Adrenal gland (tissue), 12 donors: ENCODE results near the gene ACOX1. TPM values are rescaled to one million over a fixed set of nuclear protein-coding genes. Genes with fewer than 3 reads are reported as not detected.

Experiments used
- DNase-seq, 7 donors: peaks; one replicate each; pipeline ENCODE4 v3.0.0-alpha.2; 2019 to 2020
- H3K27ac ChIP-seq, 5 donors: fragments of 200-600 bp; sonication (generic) in 4 of 5; 1 replicate in 3 of 5; 2 replicates in 2 of 5; pipeline versions ENCODE4 v1.5.1 to v1.8.0; 2016 to 2020; ENCODE audit warnings: mild to moderate bottlenecking in 1 of 5
- H3K27me3 ChIP-seq: fragments of 200-600 bp; 2 replicates; pipeline ENCODE4 v1.8.0; 2021
- H3K36me3 ChIP-seq, 2 donors: fragments of 200-600 bp; replicated peaks in 1 of 2; 1 replicate in 1 of 2; 2 replicates in 1 of 2; pipeline versions ENCODE4 v1.5.1 to v1.8.0; 2018 to 2022
- H3K4me1 ChIP-seq, 2 donors: fragments of 200-600 bp; replicated peaks in 1 of 2; 1 replicate in 1 of 2; 2 replicates in 1 of 2; pipeline versions ENCODE4 v1.5.1 to v1.8.0; 2018 to 2021
- H3K4me3 ChIP-seq, 4 donors: fragments of 200-600 bp; sonication (generic) in 3 of 4; one replicate each; pipeline ENCODE4 v1.5.1; 2016 to 2018
- H3K9me3 ChIP-seq, 3 donors: fragments of 200-600 bp; sonication (generic) in 1 of 3; replicated peaks in 1 of 3; 1 replicate in 2 of 3; 2 replicates in 1 of 3; pipeline versions ENCODE4 v1.5.1 to v1.8.0; 2016 to 2021
- CTCF ChIP-seq, 6 experiments: fragments of 450-650 bp in 4 of 6; fragments of 200-600 bp in 2 of 6; sonication (generic) in 1 of 6; IDR thresholded peaks; 1 replicate in 5 of 6; 2 replicates in 1 of 6; pipeline versions ENCODE4 v1.5.1 to v1.8.0; 2016 to 2021; ENCODE audit warnings: antibody characterized with exemption in 6 of 6, mild to moderate bottlenecking in 2 of 6, moderate library complexity in 1 of 6
- POLR2A ChIP-seq, 2 donors: fragments of 450-650 bp; IDR thresholded peaks; one replicate each; pipeline ENCODE4 v1.6.1; 2017; ENCODE audit warnings: antibody characterized with exemption in 2 of 2, mild to moderate bottlenecking in 2 of 2, moderate library complexity in 1 of 2
- WGBS, 4 donors: extraction: QIAGEN DNeasy Blood & Tissue Kit in 2 of 4; methylation state at CpG; one replicate each; pipeline versions ENCODE4 v1.1.5 to v1.1.7; 2013 to 2017; 5-methylcytosine and 5-hydroxymethylcytosine counted together
- intact Hi-C, 2 donors: fragments of 100-400 bp; cut with DNase I; formaldehyde crosslinking; loops; one replicate each; pipeline versions ENCODE4 v1.14.1 to v1.15.0; 2022 to 2023
- polyA plus RNA-seq, 3 donors: library from polyadenylated mRNA; stranded (reverse); fragments of 200-250 nt in 2 of 3; fragments of 350-450 nt in 1 of 3; fragmentation: Illumina TruSeq in 1 of 3; extraction: RNeasy Lipid Tissue Mini Kit (QIAGEN cat#74804) in 1 of 3; gene quantifications; one replicate each; pipeline ENCODE4 v1.2.3, GENCODE V29; 2013 to 2014
- total RNA-seq, 9 donors: library from RNA; depleted of rRNA in 4 of 9; stranded (reverse); fragments of >200 nt in 4 of 9; fragments of 120-200 nt in 1 of 9; fragmentation: NEBNext Ultra II Directional in 1 of 9; extraction: Animal tissue kit (Norgen Biotek cat#: 25700) in 1 of 9; gene quantifications; one replicate each; pipeline versions ENCODE4 v1.1.0 to v1.2.4, GENCODE V29; 2013 to 2023
- donor health status: healthy with polysubstance abuse.
- donor health status: Bipolar disorder and iron deficiency.
- donor health status: DM: yes; HTN: yes; CAD: no.
- donor health status: DM: no; HTN: no; CAD: no.
- donor health status: DM: no; HTN: no; CAD: no.
- donor health status: DM: yes; HTN: yes; CAD: no.

The ACOX1 gene
- total and polyA plus RNA-seq, 12 donors = 28.9 to 109 (median 69.1) TPM

GRCh38 chr17:75943491-75943890, 35.5 kb downstream of the ACOX1 start:
- intact Hi-C loops = no loop called here
- WGBS, 4 donors = 74 to 95% (median 86%) methylated on average over 1 of the region's 1 CpG
- Histone ChIP-seq H3K27me3 (no peaks in the 10 kb centered on the region), H3K4me3 (no peak overlapping the region), H3K27ac (no peak overlapping the region), H3K36me3 (peaks cover 0 to 38% of the 10 kb centered on the region in 2 donors), H3K9me3 (no peaks in the 10 kb centered on the region), H3K4me1 (peaks cover 0 to 14% of the 10 kb centered on the region in 2 donors)
- TF ChIP-seq POLR2A (IDR thresholded peaks at IDR 0.05) = no peak
- no peak for TF ChIP-seq CTCF (IDR thresholded peaks at IDR 0.05)
- no peak for DNase-seq

- TF ChIP-seq POLR2A (IDR thresholded peaks at IDR 0.05) (no peak), CTCF (IDR thresholded peaks at IDR 0.05) (no peak)
- Histone ChIP-seq H3K9me3 (no peaks in the 10 kb centered on the region), H3K27me3 (no peaks in the 10 kb centered on the region), H3K4me1 (peaks cover 0 to 14% of the 10 kb centered on the region in 2 donors), H3K4me3 (no peak overlapping the region), H3K36me3 (peaks cover 0 to 28% of the 10 kb centered on the region in 2 donors), H3K27ac (no peak overlapping the region)
- intact Hi-C loops = no loop called here
- no peak for DNase-seq
- 88 to 92% (median 91%) methylated on average over 4 of the region's 4 CpGs for WGBS, 4 donors
Observed at GRCh38 chr17:75942473-75942872, 36.5 kb downstream of the ACOX1 start.

GRCh38 chr17:75941442-75941819, 37.5 kb downstream of the ACOX1 start:
- no peaks in the 10 kb centered on the region for H3K27me3 ChIP-seq
- peak overlapping the region in 1 of 4 donors; percentile 76 for H3K4me3 ChIP-seq
- H3K27ac ChIP-seq = peak overlapping the region in 2 of 5 donors; percentile 24 to 64
- DNase-seq = peak in 2 of 7 donors; percentile 23 to 61
- H3K4me1 ChIP-seq = peaks cover 0 to 14% of the 10 kb centered on the region in 2 donors
- TF ChIP-seq POLR2A (IDR thresholded peaks at IDR 0.05) (no peak), CTCF (IDR thresholded peaks at IDR 0.05) (no peak)
- peaks cover 0 to 18% of the 10 kb centered on the region in 2 donors for H3K36me3 ChIP-seq
- intact Hi-C loops = no loop called here
- no peaks in the 10 kb centered on the region for H3K9me3 ChIP-seq
- WGBS, 4 donors = 36 to 42% (median 37%) methylated on average over 6 of the region's 6 CpGs

- peak within 1 kb of the TSS in 3 of 5 donors; percentile 48 to 64 (median 62) for H3K27ac ChIP-seq
- peak; percentile 87 for TF ChIP-seq POLR2A (IDR thresholded peaks at IDR 0.05)
- no peak for TF ChIP-seq CTCF (IDR thresholded peaks at IDR 0.05)
- peaks cover 0 to 14% of the 10 kb centered on the region in 2 donors for H3K4me1 ChIP-seq
- no peaks in the 10 kb centered on the region for H3K9me3 ChIP-seq
- H3K27me3 ChIP-seq = no peaks in the 10 kb centered on the region
- DNase-seq = peak; percentile 93 to 97 (median 96)
- H3K4me3 ChIP-seq = peak within 1 kb of the TSS; percentile 13 to 85 (median 72)
- intact Hi-C loops = no loop called here
- WGBS, 4 donors = 0 to 2% (median 0%) methylated on average over 8 to 63 of the region's 63 CpGs
- peaks cover 0 to 12% of the 10 kb centered on the region in 2 donors for H3K36me3 ChIP-seq
Observed at GRCh38 chr17:75940727-75941441, 38.1 kb downstream of the ACOX1 start, which contains the start of gene FBF1. TSS of gene FBF1 (minus strand) at chr17:75941042. CDS start at chr17:75938149, 2,893 bp downstream.
